Smooth muscle cell (in vitro differentiated cells): ENCODE measurements around the gene SERPIND1. TPM values are rescaled to one million over a fixed set of nuclear protein-coding genes. Genes with fewer than 3 reads are reported as not detected.

ENCODE experiments used
- DNase-seq: peaks from one replicate; lab custom pipeline; 2025; ENCODE audit not compliant: unreplicated experiment; lab: John Stamatoyannopoulos, UW
- H2AFZ ChIP-seq: fragments of 200-600 bp; sonication (generic); 2 replicates; pipeline ENCODE4 v1.6.0; 2016; ENCODE audit warnings: antibody characterized with exemption, low read depth, mild to moderate bottlenecking
- H3F3A ChIP-seq: fragments of 200-600 bp; sonication (generic); 2 replicates; pipeline ENCODE4 v1.6.0; 2017; ENCODE audit warnings: antibody characterized with exemption, low read depth
- H3K27ac ChIP-seq: fragments of 200-600 bp; sonication (generic); 2 replicates; pipeline ENCODE4 v1.5.1; 2016; ENCODE audit warnings: low read depth, mild to moderate bottlenecking
- H3K27me3 ChIP-seq: fragments of 200-600 bp; sonication (generic); 2 replicates; pipeline ENCODE4 v1.6.1; 2016; ENCODE audit warnings: low read depth, mild to moderate bottlenecking
- H3K36me3 ChIP-seq: fragments of 200-600 bp; sonication (generic); 2 replicates; pipeline ENCODE4 v1.5.1; 2016; ENCODE audit warnings: low read depth
- H3K4me1 ChIP-seq: fragments of 200-600 bp; sonication (generic); 2 replicates; pipeline ENCODE4 v1.5.1; 2016; ENCODE audit warnings: low read depth
- H3K4me2 ChIP-seq: fragments of 200-600 bp; sonication (generic); 2 replicates; pipeline ENCODE4 v1.6.0; 2016; ENCODE audit warnings: mild to moderate bottlenecking
- H3K4me3 ChIP-seq: fragments of 200-600 bp; sonication (generic); 2 replicates; pipeline ENCODE4 v1.5.1; 2016; ENCODE audit warnings: mild to moderate bottlenecking
- H3K79me2 ChIP-seq: fragments of 200-600 bp; sonication (generic); 2 replicates; pipeline ENCODE4 v1.6.0; 2016; ENCODE audit warnings: low read depth, mild to moderate bottlenecking
- H3K9ac ChIP-seq: fragments of 200-600 bp; sonication (generic); 2 replicates; pipeline ENCODE4 v1.6.0; 2016; ENCODE audit warnings: low read depth
- H3K9me3 ChIP-seq: fragments of 200-600 bp; sonication (generic); replicated peaks from 2 replicates; pipeline ENCODE4 v1.5.1; 2016; ENCODE audit warnings: low read depth
- H4K20me1 ChIP-seq: fragments of 200-600 bp; sonication (generic); 2 replicates; pipeline ENCODE4 v1.6.0; 2016; ENCODE audit warnings: low read depth
- CTCF ChIP-seq: fragments of 200-600 bp; sonication (generic); IDR thresholded peaks from 2 replicates; pipeline ENCODE4 v1.5.1; 2017; ENCODE audit warnings: borderline replicate concordance, mild to moderate bottlenecking, antibody characterized with exemption; ENCODE audit not compliant: insufficient read depth, poor library complexity, severe bottlenecking
- WGBS: methylation state at CpG from one replicate; pipeline ENCODE4 v1.1.7; 2016; ENCODE audit warnings: low lambda C conversion rate; 5-methylcytosine and 5-hydroxymethylcytosine counted together
- polyA plus RNA-seq: library from polyadenylated mRNA; unstranded; fragments of >200 nt; fragmentation: Nextera tagmentation; extraction: Ambion mirVana; gene quantifications from 2 replicates; pipeline ENCODE4 v1.2.1, GENCODE V29; 2016
- total RNA-seq: library from RNA; depleted of rRNA; stranded (reverse); fragments of >200 nt; gene quantifications from 2 replicates; pipeline ENCODE4 v1.2.3, GENCODE V29; 2014

SERPIND1 gene
- total and polyA plus RNA-seq, 2 experiments from 2014 or later: 0.10 TPM; not detected in 1

- Histone ChIP-seq H3K79me2 (no peaks in the 10 kb centered on the region), H3K4me1 (no peaks in the 10 kb centered on the region), H3K27ac (no peak overlapping the region), H3K27me3 (no peaks in the 10 kb centered on the region), H3K9me3 (no peaks in the 10 kb centered on the region), H3K9ac (no peak overlapping the region), H3K4me3 (no peak overlapping the region), H3F3A (no peaks in the 10 kb centered on the region), H4K20me1 (no peaks in the 10 kb centered on the region), H3K4me2 (no peak overlapping the region), H2AFZ (no peak overlapping the region), H3K36me3 (peaks cover 13% of the 10 kb centered on the region)
- 98% methylated on average over 2 of the region's 2 CpGs for WGBS
- no peak for TF ChIP-seq CTCF
- no peak for DNase-seq
Measured at GRCh38 chr22:20760084-20760483, 13.8 kb upstream of the SERPIND1 start.

GRCh38 chr22:20761536-20761935, 12.4 kb upstream of the SERPIND1 start:
- 41% methylated on average over 2 of the region's 2 CpGs for WGBS

GRCh38 chr22:20762233-20762796, 11.6 kb upstream of the SERPIND1 start:
- Histone ChIP-seq H3F3A (no peaks in the 10 kb centered on the region), H3K4me3 (no peak overlapping the region), H3K79me2 (no peaks in the 10 kb centered on the region), H3K9ac (no peak overlapping the region), H4K20me1 (no peaks in the 10 kb centered on the region), H3K36me3 (peaks cover 13% of the 10 kb centered on the region), H3K27me3 (no peaks in the 10 kb centered on the region), H3K4me2 (no peak overlapping the region), H3K4me1 (no peaks in the 10 kb centered on the region), H2AFZ (no peak overlapping the region), H3K9me3 (no peaks in the 10 kb centered on the region), H3K27ac (no peak overlapping the region)
- no peak for TF ChIP-seq CTCF
- 98% methylated on average over 7 of the region's 7 CpGs for WGBS
- no peak for DNase-seq

More at GRCh38 chr22:20761536-20761935, 12.4 kb upstream of the SERPIND1 start:
- Histone ChIP-seq H3K9me3 (no peaks in the 10 kb centered on the region), H3K4me1 (no peaks in the 10 kb centered on the region), H3K79me2 (no peaks in the 10 kb centered on the region), H3K27ac (no peak overlapping the region), H3K4me3 (no peak overlapping the region), H3K4me2 (no peak overlapping the region), H2AFZ (no peak overlapping the region), H3F3A (no peaks in the 10 kb centered on the region), H4K20me1 (no peaks in the 10 kb centered on the region), H3K9ac (no peak overlapping the region), H3K27me3 (no peaks in the 10 kb centered on the region), H3K36me3 (peaks cover 13% of the 10 kb centered on the region)
- no peak for TF ChIP-seq CTCF
- DNase-seq: no peak
